HG02938 (cell line): ENCODE data around the gene PTK6.

Experiments used
- ATAC-seq: cut with Tn5 transposase; IDR thresholded peaks from one replicate; pipeline ENCODE4 v1.9.1; 2021; ENCODE audit warnings: mild to moderate bottlenecking, moderate library complexity; ENCODE audit not compliant: unreplicated experiment

PTK6 gene

GRCh38 chr20:63497138-63497945 is 39.8 kb downstream of the PTK6 start:
- ATAC-seq, result no peak

- ATAC-seq, result no peak
Measured at GRCh38 chr20:63496596-63497120, 40.5 kb downstream of the PTK6 start.

GRCh38 chr20:63495741-63496595 is 41.2 kb downstream of the PTK6 start:
- ATAC-seq, result no peak

- ATAC-seq, result no peak
Measured at GRCh38 chr20:63495167-63495720, 41.9 kb downstream of the PTK6 start.

GRCh38 chr20:63494420-63495166 is 42.6 kb downstream of the PTK6 start:
- ATAC-seq, result no peak

- ATAC-seq, result no peak
Measured at GRCh38 chr20:63494084-63494419, 43.1 kb downstream of the PTK6 start.

GRCh38 chr20:63493563-63494020 is 43.6 kb downstream of the PTK6 start:
- ATAC-seq, result no peak

- no peak for ATAC-seq
Measured at GRCh38 chr20:63492982-63493381, 44.2 kb downstream of the PTK6 start.

GRCh38 chr20:63492518-63492917 is 44.7 kb downstream of the PTK6 start:
- no peak for ATAC-seq

GRCh38 chr20:63491635-63492230 is 45.4 kb downstream of the PTK6 start:
- ATAC-seq, result no peak

- ATAC-seq, result no peak
Measured at GRCh38 chr20:63491078-63491477, 46.1 kb downstream of the PTK6 start.

- no peak for ATAC-seq
Measured at GRCh38 chr20:63490416-63490815, 46.8 kb downstream of the PTK6 start.

- no peak for ATAC-seq
Measured at GRCh38 chr20:63488315-63489251, 48.6 kb downstream of the PTK6 start.

GRCh38 chr20:63487781-63488241 is 49.4 kb downstream of the PTK6 start:
- no peak for ATAC-seq

- no peak for ATAC-seq
Measured at GRCh38 chr20:63487116-63487764, 49.9 kb downstream of the PTK6 start.

GRCh38 chr20:63486300-63486855 is 50.8 kb downstream of the PTK6 start:
- ATAC-seq, result no peak

- ATAC-seq, result no peak
Measured at GRCh38 chr20:63484651-63485403, 52.3 kb downstream of the PTK6 start.

GRCh38 chr20:63484236-63484635 is 52.9 kb downstream of the PTK6 start:
- no peak for ATAC-seq
